Panc1 (cell line): Measurements from ENCODE around the gene FIGLA. TPM values are rescaled to one million over a fixed set of nuclear protein-coding genes. Genes with fewer than 3 reads are reported as not detected.

ENCODE experiments used
- ATAC-seq: fragments of 200-7000 bp; cut with Tn5 transposase; 2 replicates; pipeline ENCODE4 v1.9.1; 2020; ENCODE audit warnings: mild to moderate bottlenecking, moderate library complexity
- BruUV-seq: library from RNA; stranded (reverse); fragments of 400-500 nt; replicated peaks from 2 replicates; lab custom pipeline; 2021; lab: Mats Ljungman, UMichigan
- CTCF ChIA-PET: fragments of 300-600 bp; sonication (Branson Sonifier 250); formaldehyde crosslinking; loops from one replicate; lab custom pipeline; 2022; ENCODE audit warnings: antibody characterized with exemption; lab: Charles Lee
- POLR2A ChIA-PET: fragments of 300-600 bp; sonication (Branson Sonifier 250); formaldehyde crosslinking; loops from one replicate; lab custom pipeline; 2022; ENCODE audit warnings: antibody characterized with exemption; lab: Charles Lee
- DNase-seq: peaks from one replicate; pipeline ENCODE4 v3.0.0-alpha.2; 2010; ENCODE audit warnings: low read depth, low spot score
- H3K27ac ChIP-seq: 2 replicates; pipeline ENCODE4 v1.5.1; 2011; ENCODE audit warnings: mild to moderate bottlenecking, low read length, inconsistent platforms
- H3K27me3 ChIP-seq: fragments of 200-500 bp; sonication (Bioruptor generic); 2 replicates; pipeline ENCODE4 v1.6.0; 2014; ENCODE audit warnings: low read length, inconsistent platforms; ENCODE audit not compliant: control insufficient read depth, insufficient read depth
- H3K36me3 ChIP-seq: fragments of 200-500 bp; sonication (Bioruptor generic); 2 replicates; pipeline ENCODE4 v1.5.1; 2014; ENCODE audit warnings: inconsistent platforms, mild to moderate bottlenecking, low read length, moderate library complexity; ENCODE audit not compliant: control insufficient read depth, insufficient read depth
- H3K4me1 ChIP-seq: 2 replicates; pipeline ENCODE4 v1.5.1; 2011; ENCODE audit warnings: inconsistent platforms, mild to moderate bottlenecking, low read length, moderate library complexity; ENCODE audit not compliant: control insufficient read depth, insufficient read depth
- H3K4me3 ChIP-seq, 2 experiments: 2 replicates each; pipeline ENCODE4 v1.5.1; 2011 to 2012; ENCODE audit warnings: low read depth in 2 of 2, low read length in 2 of 2, mild to moderate bottlenecking in 2 of 2, inconsistent platforms in 1 of 2, moderate library complexity in 1 of 2
- H3K9me3 ChIP-seq: fragments of 200-500 bp; sonication (Bioruptor generic); 2 replicates; pipeline ENCODE4 v1.5.1; 2014; ENCODE audit warnings: low read depth, mild to moderate bottlenecking, inconsistent platforms, low read length, moderate library complexity; ENCODE audit not compliant: control insufficient read depth, insufficient read depth
- CTCF ChIP-seq: fragments of 450-650 bp; IDR thresholded peaks from 2 replicates; pipeline ENCODE4 v1.5.1; 2017; ENCODE audit warnings: mild to moderate bottlenecking
- POLR2AphosphoS5 ChIP-seq: IDR thresholded peaks from 2 replicates; pipeline ENCODE4 v1.6.1; 2012; ENCODE audit warnings: mild to moderate bottlenecking, low read depth, low read length, moderate library complexity
- REST ChIP-seq, 2 experiments: IDR thresholded peaks; 2 replicates each; pipeline ENCODE4 v1.6.1; 2011 to 2012; ENCODE audit warnings: low read depth in 2 of 2, control low read depth in 1 of 2, low read length in 1 of 2, mild to moderate bottlenecking in 1 of 2, moderate library complexity in 1 of 2; ENCODE audit not compliant: insufficient read depth in 1 of 2
- SIN3A ChIP-seq: IDR thresholded peaks from 2 replicates; pipeline ENCODE4 v1.6.1; 2012; ENCODE audit warnings: low read depth, mild to moderate bottlenecking, low read length, moderate library complexity, borderline replicate concordance; ENCODE audit not compliant: insufficient read depth
- TCF7L2 ChIP-seq: IDR thresholded peaks from 2 replicates; pipeline ENCODE4 v1.6.1; 2011; ENCODE audit warnings: mild to moderate bottlenecking, low read depth, low read length, inconsistent platforms
- in situ Hi-C: cut with HindIII; loops from 2 replicates; pipeline ENCODE4 v1.10.0; 2016; ENCODE audit warnings: low sequenced_read_pairs, low pct_unique_long_range_greater_than_20kb
- intact Hi-C: fragments of 100-400 bp; cut with micrococcal nuclease; formaldehyde crosslinking; loops from one replicate; pipeline ENCODE4 v1.10.0; 2022; ENCODE audit not compliant: unreplicated experiment
- total RNA-seq: library from RNA; stranded (reverse); gene quantifications from one replicate; pipeline ENCODE4 v1.2.1, GENCODE V29; 2021; ENCODE audit not compliant: unreplicated experiment

Gene FIGLA
- total RNA-seq, 1 experiment from 2014 or later = not detected

- CTCF ChIA-PET = interaction anchor here (0.5 to 1.3 kb wide), 2 partner anchors 473 to 481 kb away, joined by 3 to 5 read pairs; no protein-coding TSS in a partner anchor
- no peak overlapping the region for H3K27ac ChIP-seq
- BruUV-seq = no TSS peak
- in situ Hi-C loops (no loop called here), intact Hi-C loops (loop anchor here (2.0 kb wide), 1 partner anchor 128 kb away; no protein-coding TSS in a partner anchor)
- no peak for DNase-seq
- no peak for TF ChIP-seq REST (IDR thresholded peaks at IDR 0.05; ENCODE audit: insufficient read depth in 1 of 2, low read depth in 2 of 2, low read length in 1 of 2)
- no peaks in the 10 kb centered on the region for H3K9me3 ChIP-seq
- H3K4me3 ChIP-seq = no peak overlapping the region
- no peaks in the 10 kb centered on the region for H3K36me3 ChIP-seq
- peaks cover 16% of the 10 kb centered on the region for H3K27me3 ChIP-seq
- POLR2A ChIA-PET = no interaction called here
- no peak for ATAC-seq
- H3K4me1 ChIP-seq = no peaks in the 10 kb centered on the region
These were observed 6.1 kb downstream of the FIGLA start for GRCh38 chr2:70784320-70784719.

DNA sequence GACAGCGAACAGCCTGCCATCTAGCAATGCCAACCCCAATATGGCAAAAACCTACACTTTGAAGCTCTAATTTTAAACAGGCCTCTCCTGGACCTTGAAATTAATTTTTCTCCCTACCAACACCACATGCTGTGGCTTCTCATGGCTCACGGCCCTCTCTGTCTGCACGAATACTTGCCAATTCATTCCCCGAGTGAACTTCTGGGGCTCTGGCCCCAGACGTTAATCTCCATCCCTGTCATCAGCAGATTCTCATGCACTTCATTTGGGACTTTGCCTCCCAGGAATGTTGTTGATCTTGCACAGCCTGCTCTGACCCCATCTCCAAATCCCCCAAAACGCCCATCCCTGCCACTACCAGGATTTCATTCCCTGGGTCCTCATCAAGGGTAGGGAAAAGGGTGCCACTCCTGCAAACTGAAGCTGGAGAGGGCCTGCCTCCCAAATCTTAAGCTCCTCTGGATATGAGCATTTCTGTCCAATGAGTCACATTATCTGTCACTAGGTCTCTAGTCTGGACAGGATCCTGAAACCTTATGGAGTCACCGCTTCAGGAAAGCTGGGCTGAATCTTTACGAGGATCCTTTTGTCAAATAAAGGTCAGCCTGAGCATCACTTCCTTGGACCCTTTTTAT is 10.4 kb downstream of the FIGLA start:
- Histone ChIP-seq H3K27me3 (peaks cover 14% of the 10 kb centered on the region), H3K36me3 (no peaks in the 10 kb centered on the region), H3K4me1 (no peaks in the 10 kb centered on the region), H3K9me3 (no peaks in the 10 kb centered on the region), H3K27ac (no peak overlapping the region), H3K4me3 (no peak overlapping the region)
- no peak for TF ChIP-seq REST (IDR thresholded peaks at IDR 0.05; ENCODE audit: insufficient read depth in 1 of 2, low read depth in 2 of 2, low read length in 1 of 2)
- no peak for TF ChIP-seq SIN3A
- TF ChIP-seq CTCF = no peak
- TF ChIP-seq TCF7L2 = no peak
- no peak for TF ChIP-seq POLR2AphosphoS5
- in situ Hi-C loops (no loop called here), intact Hi-C loops (no loop called here)
- ATAC-seq = no peak
- ChIA-PET POLR2A (no interaction called here), CTCF (no interaction called here)
- DNase-seq = no peak
- no TSS peak for BruUV-seq
